Right lobe of liver (tissue), 4 donors: ENCODE measurements around the gene INO80E.

ENCODE experiments used
- POLR2A ChIP-seq: fragments of 450-650 bp; IDR thresholded peaks from one replicate; pipeline ENCODE4 v1.6.1; 2017; ENCODE audit warnings: antibody characterized with exemption, mild to moderate bottlenecking
- TF ChIP-seq, protein P1 (sequence below), 4 donors: fragments of 200-600 bp in 3 of 4; fragments of 450-650 bp in 1 of 4; IDR thresholded peaks; one replicate each; pipeline versions ENCODE4 v1.5.1 to v1.8.0; 2016 to 2022; ENCODE audit warnings: antibody characterized with exemption in 4 of 4, mild to moderate bottlenecking in 2 of 4
- donor health status: DM: no; HTN: no; CAD: no.
- donor health status: DM: no; HTN: no; CAD: no.
- donor health status: DM: no; HTN: yes; CAD: no.

DNA sequence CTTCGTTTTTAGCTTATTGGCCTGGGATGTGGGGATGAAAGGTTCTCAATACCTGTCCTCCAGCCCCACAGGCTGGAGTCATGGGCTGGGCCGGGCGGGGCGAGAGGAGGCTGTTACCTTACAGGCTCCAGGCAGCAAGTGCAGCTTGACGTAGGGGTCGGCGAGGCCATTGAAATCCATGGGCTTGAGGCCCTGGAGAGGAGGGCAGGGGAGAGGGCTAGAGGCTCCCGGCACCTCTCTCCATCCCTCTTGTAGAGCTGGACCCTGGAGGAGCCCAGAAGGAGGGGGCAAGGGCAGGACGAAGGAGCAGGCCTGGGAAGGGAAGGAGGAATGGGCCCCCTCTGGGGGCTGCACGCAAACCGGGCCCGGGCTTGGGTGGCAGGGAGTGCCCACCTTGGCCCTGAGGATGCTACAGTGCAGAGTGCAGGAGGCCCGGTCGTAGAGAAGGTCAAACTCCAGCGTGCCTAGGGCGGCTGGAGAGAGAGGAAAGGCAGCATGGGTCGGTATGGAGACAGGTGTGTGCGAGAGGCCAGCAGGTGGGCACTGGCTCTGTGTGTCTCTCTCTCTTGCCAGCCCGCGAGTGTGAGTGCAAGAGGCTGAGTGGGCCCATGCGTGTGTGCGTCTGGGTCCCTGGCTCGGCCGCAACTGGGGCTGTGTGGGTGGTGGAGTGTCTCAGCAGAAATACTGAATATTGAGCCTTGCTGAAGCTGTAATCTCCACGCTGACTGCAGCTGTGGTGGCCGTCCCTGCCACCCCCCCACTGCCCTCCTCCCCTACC, 13.2 kb downstream of the INO80E start:
- TF ChIP-seq POLR2A, result no peak
- TF ChIP-seq, protein P1, sequence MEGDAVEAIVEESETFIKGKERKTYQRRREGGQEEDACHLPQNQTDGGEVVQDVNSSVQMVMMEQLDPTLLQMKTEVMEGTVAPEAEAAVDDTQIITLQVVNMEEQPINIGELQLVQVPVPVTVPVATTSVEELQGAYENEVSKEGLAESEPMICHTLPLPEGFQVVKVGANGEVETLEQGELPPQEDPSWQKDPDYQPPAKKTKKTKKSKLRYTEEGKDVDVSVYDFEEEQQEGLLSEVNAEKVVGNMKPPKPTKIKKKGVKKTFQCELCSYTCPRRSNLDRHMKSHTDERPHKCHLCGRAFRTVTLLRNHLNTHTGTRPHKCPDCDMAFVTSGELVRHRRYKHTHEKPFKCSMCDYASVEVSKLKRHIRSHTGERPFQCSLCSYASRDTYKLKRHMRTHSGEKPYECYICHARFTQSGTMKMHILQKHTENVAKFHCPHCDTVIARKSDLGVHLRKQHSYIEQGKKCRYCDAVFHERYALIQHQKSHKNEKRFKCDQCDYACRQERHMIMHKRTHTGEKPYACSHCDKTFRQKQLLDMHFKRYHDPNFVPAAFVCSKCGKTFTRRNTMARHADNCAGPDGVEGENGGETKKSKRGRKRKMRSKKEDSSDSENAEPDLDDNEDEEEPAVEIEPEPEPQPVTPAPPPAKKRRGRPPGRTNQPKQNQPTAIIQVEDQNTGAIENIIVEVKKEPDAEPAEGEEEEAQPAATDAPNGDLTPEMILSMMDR (IDR thresholded peaks at IDR 0.05), result no peak
